SK-N-SH (cell line): ENCODE data around the gene FOXP1. TPM values are rescaled to one million over a fixed set of nuclear protein-coding genes. Genes with fewer than 3 reads are reported as not detected.

Source experiments
- CTCF ChIA-PET: fragments of 300-600, 350-600 bp; formaldehyde crosslinking; extraction: SDS; loops from one replicate; lab custom pipeline; 2021; lab: Yijun Ruan, JAX
- POLR2A ChIA-PET: fragments of 350-600 bp; sonication (Branson Sonifier 250); formaldehyde crosslinking; extraction: SDS; loops from one replicate; lab custom pipeline; 2020; ENCODE audit warnings: antibody characterized with exemption, inconsistent platforms; lab: Yijun Ruan, JAX
- DNase-seq: peaks from one replicate; pipeline ENCODE4 v3.0.0; 2012
- H2AFZ ChIP-seq: fragments of 200-600 bp; sonication (generic); 2 replicates; pipeline ENCODE4 v1.8.1; 2016; ENCODE audit warnings: antibody characterized with exemption, mild to moderate bottlenecking, low read depth
- H3F3A ChIP-seq: fragments of 200-600 bp; sonication (generic); replicated peaks from 2 replicates; pipeline ENCODE3; 2016; ENCODE audit warnings: antibody characterized with exemption, mild to moderate bottlenecking; ENCODE audit not compliant: insufficient read depth
- H3K27ac ChIP-seq, 2 experiments: fragments of 200-500 bp in 1 of 2; fragments of 200-600 bp in 1 of 2; sonication (Bioruptor generic) in 1 of 2; sonication (generic), shearing (Covaris generic) in 1 of 2; 2 replicates each; pipeline versions ENCODE4 v1.5.1 to v1.6.1; 2014 to 2016; ENCODE audit warnings: low read depth in 2 of 2, inconsistent platforms in 1 of 2, low read length in 1 of 2, mild to moderate bottlenecking in 1 of 2, mixed read lengths in 1 of 2
- H3K27me3 ChIP-seq: fragments of 200-600 bp; sonication (generic), shearing (Covaris generic); 2 replicates; pipeline ENCODE4 v1.6.1; 2016; ENCODE audit warnings: mixed run types; ENCODE audit not compliant: insufficient read depth
- H3K36me3 ChIP-seq, 2 experiments: fragments of 200-500 bp in 1 of 2; fragments of 200-600 bp in 1 of 2; sonication (Bioruptor generic) in 1 of 2; sonication (generic) in 1 of 2; replicated peaks in 1 of 2; 2 replicates each; pipeline versions ENCODE3 to v1.5.1; 2014 to 2016; ENCODE audit warnings: low read length in 1 of 2, mild to moderate bottlenecking in 1 of 2; ENCODE audit not compliant: insufficient read depth in 2 of 2, control insufficient read depth in 1 of 2
- H3K4me1 ChIP-seq, 2 experiments: fragments of 200-500 bp in 1 of 2; fragments of 200-600 bp in 1 of 2; sonication (Bioruptor generic) in 1 of 2; sonication (generic), shearing (Covaris generic) in 1 of 2; 2 replicates each; pipeline versions ENCODE4 v1.5.1 to v1.6.1; 2014 to 2016; ENCODE audit warnings: low read depth in 1 of 2, low read length in 1 of 2, mixed run types in 1 of 2; ENCODE audit not compliant: insufficient read depth in 2 of 2, control insufficient read depth in 1 of 2
- H3K4me2 ChIP-seq: fragments of 200-600 bp; sonication (generic), shearing (Covaris generic); 2 replicates; pipeline ENCODE4 v1.6.1; 2017; ENCODE audit warnings: mixed run types
- H3K4me3 ChIP-seq, 2 experiments: fragments of 200-500 bp in 1 of 2; fragments of 200-600 bp in 1 of 2; sonication (Bioruptor generic) in 1 of 2; sonication (generic), shearing (Covaris generic) in 1 of 2; 2 replicates each; pipeline versions ENCODE4 v1.5.1 to v1.8.1; 2014 to 2016; ENCODE audit warnings: low read depth in 2 of 2, inconsistent platforms in 1 of 2, low read length in 1 of 2, mild to moderate bottlenecking in 1 of 2, mixed read lengths in 1 of 2, moderate library complexity in 1 of 2
- H3K79me2 ChIP-seq: fragments of 200-600 bp; sonication (generic); 2 replicates; pipeline ENCODE4 v1.8.1; 2017; ENCODE audit warnings: mild to moderate bottlenecking; ENCODE audit not compliant: insufficient read depth
- H3K9ac ChIP-seq: fragments of 200-600 bp; sonication (generic); 2 replicates; pipeline ENCODE4 v1.6.1; 2017; ENCODE audit warnings: mixed run types
- H3K9me2 ChIP-seq: fragments of 200-600 bp; sonication (generic); 2 replicates; pipeline ENCODE4 v1.6.1; 2017; ENCODE audit warnings: mixed run types
- H3K9me3 ChIP-seq: fragments of 200-600 bp; sonication (generic); 2 replicates; pipeline ENCODE4 v1.6.1; 2017; ENCODE audit warnings: mixed run types, mild to moderate bottlenecking, moderate library complexity
- H4K20me1 ChIP-seq: fragments of 200-600 bp; sonication (generic); 2 replicates; pipeline ENCODE4 v1.6.1; 2017; ENCODE audit warnings: mild to moderate bottlenecking, mixed run types; ENCODE audit not compliant: insufficient read depth
- EZH2phosphoT487 ChIP-seq: fragments of 200-600 bp; sonication (generic); IDR thresholded peaks from 2 replicates; pipeline ENCODE4 v1.6.1; 2017; ENCODE audit warnings: low read depth, mixed run types, mild to moderate bottlenecking, antibody characterized with exemption, moderate library complexity, borderline replicate concordance
- FOSL2 ChIP-seq: IDR thresholded peaks from 2 replicates; pipeline ENCODE4 v1.4.0; 2012; ENCODE audit warnings: low read depth, mild to moderate bottlenecking, moderate library complexity, borderline replicate concordance
- GABPA ChIP-seq: IDR thresholded peaks from 2 replicates; pipeline ENCODE4 v1.4.0; 2012; ENCODE audit warnings: low read depth, mild to moderate bottlenecking
- GATA2 ChIP-seq: sonication (generic); formaldehyde crosslinking; IDR thresholded peaks from 2 replicates; pipeline ENCODE4 v1.5.0; 2020; ENCODE audit warnings: mild to moderate bottlenecking, missing genetic modification reagents
- JUND ChIP-seq: IDR thresholded peaks from 2 replicates; pipeline ENCODE4 v1.4.0; 2012
- MAX ChIP-seq: IDR thresholded peaks from 2 replicates; pipeline ENCODE4 v1.4.0; 2012; ENCODE audit warnings: low read depth
- NFIC ChIP-seq: IDR thresholded peaks from 2 replicates; pipeline ENCODE4 v1.4.0; 2012; ENCODE audit warnings: borderline replicate concordance
- PBX3 ChIP-seq: IDR thresholded peaks from 2 replicates; pipeline ENCODE4; 2012
- POLR2AphosphoS5 ChIP-seq: IDR thresholded peaks from 2 replicates; pipeline ENCODE4 v1.6.1; 2012; ENCODE audit warnings: low read depth, low read length
- RAD21 ChIP-seq: IDR thresholded peaks from 2 replicates; pipeline ENCODE4 v1.6.1; 2012; ENCODE audit warnings: mild to moderate bottlenecking, low read length
- RCOR1 ChIP-seq: fragments of 150-350 bp; IDR thresholded peaks from 2 replicates; pipeline ENCODE4 v1.6.1; 2017; ENCODE audit warnings: antibody characterized with exemption, low read length
- RFX5 ChIP-seq: IDR thresholded peaks from 2 replicates; pipeline ENCODE4 v1.6.1; 2012; ENCODE audit warnings: mild to moderate bottlenecking, improper control_type of control experiment, low read length
- SIN3A ChIP-seq: IDR thresholded peaks from 2 replicates; pipeline ENCODE4 v1.6.1; 2012; ENCODE audit warnings: low read depth, mild to moderate bottlenecking, low read length, moderate library complexity, borderline replicate concordance
- TAF1 ChIP-seq: IDR thresholded peaks from 2 replicates; pipeline ENCODE4 v1.6.1; 2012; ENCODE audit warnings: low read depth, mild to moderate bottlenecking, low read length, moderate library complexity, borderline replicate concordance
- USF1 ChIP-seq: IDR thresholded peaks from 2 replicates; pipeline ENCODE4 v1.4.0; 2012; ENCODE audit warnings: low read depth, borderline replicate concordance
- YY1 ChIP-seq: IDR thresholded peaks from 2 replicates; pipeline ENCODE4 v1.4.0; 2012; ENCODE audit warnings: low read depth, mild to moderate bottlenecking
- WGBS: methylation state at CpG from one replicate; pipeline ENCODE4 v1.1.6; 2017; ENCODE audit warnings: low lambda C conversion rate; 5-methylcytosine and 5-hydroxymethylcytosine counted together
- polyA plus RNA-seq, 3 experiments: library from polyadenylated mRNA; depleted of rRNA; stranded (reverse); fragments of >200 nt; gene quantifications; 2 replicates each; pipeline ENCODE4 v1.2.3, GENCODE V29; 2012

Gene FOXP1
- polyA plus RNA-seq, 1 of the 3 experiments (the other 2 are of a cell fraction) = 8.8 TPM

- 0 out of 2 replicates have a peak, but pooled peaks have one; percentile 9 for TF ChIP-seq TAF1
- no peak; the same call in 1 of the 2 replicates for TF ChIP-seq MAX
- no peaks in the 10 kb centered on the region for H3K27me3 ChIP-seq
- peaks cover 96% of the 10 kb centered on the region for H3K79me2 ChIP-seq
- ChIA-PET POLR2A (no interaction called here), CTCF (interaction anchor here (0.7 to 2.1 kb wide), 3 partner anchors 39 to 575 kb away, joined by 3 to 5 read pairs (median 4); no protein-coding TSS in a partner anchor)
- H2AFZ ChIP-seq = no peak overlapping the region
- no peaks in the 10 kb centered on the region for H4K20me1 ChIP-seq
- H3K4me1 ChIP-seq = peaks cover 10 to 16% of the 10 kb centered on the region in 2 experiments; a peak in 3 of 4 replicates
- 1% methylated on average over 16 of the region's 53 CpGs for WGBS
- peaks cover 3 to 18% of the 10 kb centered on the region in 2 experiments for H3K36me3 ChIP-seq
- H3K27ac ChIP-seq = peak overlapping the region; percentile 89 to 92; a peak in 3 of 4 replicates
- H3K4me3 ChIP-seq = peak overlapping the region; percentile 75 to 86
- peak overlapping the region; percentile 88 for H3K4me2 ChIP-seq
- no peaks in the 10 kb centered on the region for H3K9me3 ChIP-seq
- H3K9ac ChIP-seq = peak overlapping the region; percentile 96
- DNase-seq = peak; percentile 71
- H3F3A ChIP-seq = peaks cover 45% of the 10 kb centered on the region
- no peaks in the 10 kb centered on the region for H3K9me2 ChIP-seq
Measured at GRCh38 chr3:71581457-71582035, 2.0 kb downstream of the FOXP1 start.

- no peaks in the 10 kb centered on the region for H4K20me1 ChIP-seq
- H3K79me2 ChIP-seq = peaks cover 97% of the 10 kb centered on the region
- peak overlapping the region; percentile 96 for H3K9ac ChIP-seq
- H3K36me3 ChIP-seq = peaks cover 7 to 20% of the 10 kb centered on the region in 2 experiments
- H3K27me3 ChIP-seq = no peaks in the 10 kb centered on the region
- peak overlapping the region; percentile 75 to 86 for H3K4me3 ChIP-seq
- 22% methylated on average over 11 of the region's 17 CpGs for WGBS
- H2AFZ ChIP-seq = 0 out of 2 replicates have a peak overlapping the region, but pooled peaks have one; percentile 7
- CTCF ChIA-PET = no interaction called here
- H3K9me2 ChIP-seq = no peaks in the 10 kb centered on the region
- peak overlapping the region; percentile 43 to 89 for H3K27ac ChIP-seq
- POLR2A ChIA-PET = no interaction called here
- H3K9me3 ChIP-seq = no peaks in the 10 kb centered on the region
- peak overlapping the region; percentile 88 for H3K4me2 ChIP-seq
- DNase-seq = no peak
- peaks cover 38% of the 10 kb centered on the region for H3F3A ChIP-seq
- H3K4me1 ChIP-seq = peaks cover 10 to 11% of the 10 kb centered on the region in 2 experiments; a peak in 3 of 4 replicates
- TF ChIP-seq GATA2 (CRISPR knock-in tag) (no peak), FOSL2 (no peak), POLR2AphosphoS5 (no peak)
Measured at GRCh38 chr3:71580636-71581456, 2.7 kb downstream of the FOXP1 start.

- no peak overlapping the region for H2AFZ ChIP-seq
- H3K9me3 ChIP-seq = no peaks in the 10 kb centered on the region
- no peaks in the 10 kb centered on the region for H4K20me1 ChIP-seq
- POLR2A ChIA-PET = no interaction called here
- CTCF ChIA-PET = interaction anchor here (1.2 kb wide), 1 partner anchor 121 kb away, joined by 3 read pairs; no protein-coding TSS in a partner anchor
- H3K9ac ChIP-seq = peak overlapping the region; percentile 96
- H3K79me2 ChIP-seq = peaks cover 97% of the 10 kb centered on the region
- H3K27me3 ChIP-seq = no peaks in the 10 kb centered on the region
- DNase-seq = no peak
- H3F3A ChIP-seq = peaks cover 30% of the 10 kb centered on the region
- peak overlapping the region; percentile 65 to 89; a peak in 3 of 4 replicates for H3K27ac ChIP-seq
- H3K36me3 ChIP-seq = peaks cover 7 to 24% of the 10 kb centered on the region in 2 experiments
- H3K4me1 ChIP-seq = peaks cover 4 to 6% of the 10 kb centered on the region in 2 experiments; a peak in 3 of 4 replicates
- H3K4me3 ChIP-seq = peak overlapping the region; percentile 75 to 86; a peak in 3 of 4 replicates
- 28% methylated on average over 3 of the region's 4 CpGs for WGBS
- H3K4me2 ChIP-seq = peak overlapping the region; percentile 88
- H3K9me2 ChIP-seq = no peaks in the 10 kb centered on the region
- TF ChIP-seq JUND (peak; percentile 61; the same call in 1 of the 2 replicates), RCOR1 (no peak), NFIC (no peak), PBX3 (peak; percentile 46), GABPA (no peak), USF1 (no peak), EZH2phosphoT487 (no peak), RFX5 (no peak), TAF1 (0 out of 2 replicates have a peak, but pooled peaks have one; percentile 36), SIN3A (no peak), MAX (0 out of 2 replicates have a peak, but pooled peaks have one; percentile 36), RAD21 (no peak), FOSL2 (peak; percentile 66; the same call in 1 of the 2 replicates), POLR2AphosphoS5 (no peak), YY1 (no peak)
Measured at GRCh38 chr3:71579935-71580406, 3.6 kb downstream of the FOXP1 start.
